HG02981 (cell line): ENCODE measurements around the gene FLII.

Experiments
- ATAC-seq: cut with Tn5 transposase; IDR thresholded peaks from one replicate; pipeline ENCODE4 v1.9.1; 2021; ENCODE audit warnings: mild to moderate bottlenecking, moderate library complexity; ENCODE audit not compliant: unreplicated experiment

The FLII gene

GRCh38 chr17:18245038-18245776 is 13.3 kb downstream of the FLII start:
- no peak for ATAC-seq

GRCh38 chr17:18241229-18241871 is 17.2 kb downstream of the FLII start:
- ATAC-seq: no peak

GRCh38 chr17:18240449-18240848 is 18.1 kb downstream of the FLII start:
- ATAC-seq: no peak

DNA sequence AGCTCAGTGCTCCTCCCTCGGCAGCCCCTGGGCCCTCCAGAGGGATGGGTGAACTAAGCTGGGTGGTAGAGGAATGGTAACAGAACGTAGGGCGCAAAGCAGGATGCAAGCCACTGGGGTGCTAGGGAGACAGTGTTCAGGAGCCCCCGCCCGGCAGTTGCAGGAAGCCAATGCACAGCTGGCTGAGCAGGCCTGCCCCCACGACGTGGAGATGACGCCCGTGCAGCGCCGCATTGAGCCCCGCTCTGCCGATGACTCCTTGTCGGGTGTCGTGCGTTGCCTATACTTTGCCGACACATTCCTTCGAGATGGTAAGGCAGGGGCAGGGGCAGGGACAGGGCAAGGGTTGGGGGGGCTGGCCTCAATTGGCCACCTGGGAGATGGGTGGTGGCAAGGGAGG is 20.2 kb downstream of the FLII start:
- no peak for ATAC-seq

- no peak for ATAC-seq
Observed at GRCh38 chr17:18237461-18237860, 21.1 kb downstream of the FLII start.

DNA sequence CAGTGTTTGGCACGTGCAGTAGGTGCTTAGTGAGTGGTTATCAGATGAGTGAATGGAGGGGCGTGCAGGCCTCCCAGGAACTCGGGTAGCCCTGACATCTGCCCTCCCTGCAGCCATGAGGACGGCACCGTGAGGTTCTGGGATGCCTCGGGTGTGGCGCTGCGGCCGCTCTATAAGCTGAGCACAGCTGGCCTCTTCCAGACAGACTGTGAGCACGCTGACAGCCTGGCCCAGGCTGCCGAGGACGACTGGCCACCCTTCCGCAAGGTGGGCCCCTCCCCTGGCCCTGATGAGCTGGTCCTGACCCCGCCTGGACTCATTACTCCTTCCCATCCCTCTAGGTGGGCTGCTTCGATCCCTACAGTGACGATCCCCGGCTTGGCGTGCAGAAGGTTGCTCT is 22.0 kb downstream of the FLII start:
- no peak for ATAC-seq

- ATAC-seq: no peak
Observed at GRCh38 chr17:18235743-18236256, 22.7 kb downstream of the FLII start.

GRCh38 chr17:18234853-18235380 is 23.6 kb downstream of the FLII start:
- ATAC-seq: no peak

GRCh38 chr17:18233803-18234518 is 24.6 kb downstream of the FLII start:
- ATAC-seq: no peak

- ATAC-seq: no peak
Observed at GRCh38 chr17:18231164-18231563, 27.4 kb downstream of the FLII start.

DNA sequence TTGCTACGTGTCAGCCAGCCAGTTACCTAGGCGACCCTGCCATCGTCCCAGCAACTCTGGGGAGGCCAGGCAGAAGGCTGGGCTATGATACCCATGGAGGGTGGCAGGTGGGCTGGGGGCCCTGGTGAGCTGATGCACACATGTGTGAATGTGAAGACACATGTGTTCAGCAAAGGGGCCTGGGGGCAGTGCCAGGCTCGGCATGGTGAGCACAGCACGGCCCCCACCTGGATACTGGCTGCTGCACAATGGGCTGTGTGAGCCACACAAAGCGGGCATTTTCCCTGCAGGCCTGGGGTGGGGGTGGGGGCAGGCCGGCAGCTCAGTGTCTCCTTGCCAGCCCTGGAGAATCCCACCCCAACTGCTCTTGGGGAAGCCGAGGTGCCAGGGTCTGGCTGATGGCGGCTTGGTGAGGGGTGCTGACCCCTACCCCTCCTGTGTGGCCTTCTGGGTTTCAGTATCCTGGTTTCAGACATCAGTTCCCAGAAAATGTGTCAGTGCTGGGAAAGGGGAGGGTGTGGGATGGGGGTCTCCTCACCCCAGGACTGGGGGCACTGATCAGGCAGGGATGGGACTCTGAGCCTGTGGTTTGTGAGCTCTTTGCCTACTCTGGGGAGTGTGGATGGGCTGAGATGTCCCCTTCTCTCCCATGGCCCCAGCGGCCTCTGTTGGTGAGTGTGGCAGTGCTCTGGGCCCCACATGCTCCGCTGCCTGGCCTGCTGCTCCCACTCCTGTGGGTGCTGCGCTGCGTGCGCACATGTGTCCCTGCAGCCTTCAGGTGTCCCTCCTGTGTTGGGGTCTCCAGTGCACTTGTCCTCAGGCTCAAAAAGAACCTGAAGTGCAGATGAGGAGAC is 28.0 kb downstream of the FLII start:
- no peak for ATAC-seq

GRCh38 chr17:18229771-18230170 is 28.8 kb downstream of the FLII start:
- no peak for ATAC-seq

DNA sequence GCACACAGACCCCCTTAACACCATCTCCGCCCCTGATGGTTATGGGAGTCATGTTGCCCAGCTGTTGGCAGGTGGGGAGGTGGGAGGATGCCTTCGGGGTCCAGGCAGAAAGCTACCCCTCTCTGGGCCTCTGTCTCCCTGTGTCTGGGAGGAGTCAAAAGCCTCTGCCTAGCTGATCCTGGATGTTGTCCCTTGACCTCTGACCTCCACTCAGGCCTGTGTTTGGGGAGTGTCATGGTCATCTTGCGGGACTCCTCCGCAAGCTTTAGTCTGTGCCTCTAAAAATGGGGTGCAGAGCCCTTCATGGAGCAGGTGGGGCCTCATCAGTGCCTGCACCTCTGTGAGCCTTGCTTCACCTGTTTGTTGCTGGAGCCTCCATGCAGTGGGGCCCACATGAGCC is 29.3 kb downstream of the FLII start:
- no peak for ATAC-seq

GRCh38 chr17:18228176-18228682 is 30.3 kb downstream of the FLII start:
- ATAC-seq: no peak

DNA sequence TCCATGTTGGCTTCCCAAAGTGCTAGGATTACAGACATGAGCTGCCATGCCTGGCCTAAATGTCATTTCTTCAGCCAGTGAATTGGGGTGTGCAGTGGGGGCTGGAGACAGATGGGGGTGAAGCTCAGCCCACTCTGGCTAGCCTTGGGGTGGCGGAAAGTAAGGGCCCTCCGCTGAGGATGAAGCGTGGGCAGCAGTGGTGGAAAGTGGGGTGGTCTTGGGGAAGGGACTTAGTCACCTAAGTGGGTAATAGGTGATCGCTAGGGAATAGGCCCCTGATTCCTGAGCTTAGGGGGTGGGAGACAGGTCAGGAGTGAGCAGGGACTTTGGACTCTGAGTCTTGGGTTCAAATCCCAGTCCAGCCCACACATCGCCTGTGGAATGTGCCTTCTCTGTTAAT is 30.9 kb downstream of the FLII start:
- ATAC-seq: no peak

- no peak for ATAC-seq
Observed at GRCh38 chr17:18226284-18226945, 32.1 kb downstream of the FLII start.

- ATAC-seq: peak; percentile 17
Observed at GRCh38 chr17:18225642-18226283, 32.8 kb downstream of the FLII start.

DNA sequence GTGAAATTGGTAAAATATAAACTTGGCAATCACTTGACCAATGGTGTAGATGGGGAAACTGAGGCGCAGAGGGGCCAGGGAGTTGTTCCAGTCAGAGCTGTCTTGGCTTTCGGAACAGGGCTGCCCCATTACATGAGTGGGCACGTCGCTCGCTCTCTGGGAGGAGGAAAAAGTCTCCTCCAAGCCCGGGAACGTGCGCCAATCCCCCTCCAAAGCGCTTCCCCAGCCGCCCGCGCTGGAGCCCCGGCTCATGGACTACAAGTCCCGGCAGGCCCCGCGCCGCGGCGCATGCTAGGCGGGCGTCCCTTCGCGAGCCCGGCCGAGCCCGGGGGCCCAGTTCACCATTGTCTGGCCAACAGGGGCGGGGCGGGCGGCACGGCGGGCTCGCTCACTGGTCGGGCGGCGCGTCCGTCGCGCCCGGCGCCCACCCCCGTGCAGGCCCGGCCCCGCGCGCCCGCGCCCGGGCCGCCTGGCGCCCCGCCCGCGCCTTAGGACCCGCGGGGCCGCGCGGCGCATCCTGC is 33.4 kb downstream of the FLII start, which contains the start of gene LLGL1:
TSS of gene LLGL1 (plus strand) at position 515 of the 521 bp plus-strand sequence. CDS start 48 bp downstream, outside the sequence.
- peak; percentile 93 for ATAC-seq
